Fibroblast of pulmonary artery (primary cell): ENCODE results near the gene GRID2.

ENCODE experiments used
- DNase-seq: peaks from one replicate; pipeline ENCODE4 v3.0.0-alpha.2; 2010; ENCODE audit warnings: low read depth
- H3K4me3 ChIP-seq: replicated peaks from 2 replicates; pipeline ENCODE4 v1.5.1; 2011; ENCODE audit warnings: low read depth, mild to moderate bottlenecking, control low read depth, low read length, moderate library complexity
- CTCF ChIP-seq: IDR thresholded peaks from 2 replicates; pipeline ENCODE4 v1.5.1; 2011; ENCODE audit warnings: mild to moderate bottlenecking, control low read depth, low read length, inconsistent platforms; ENCODE audit errors: missing control alignments

GRID2 gene

DNA sequence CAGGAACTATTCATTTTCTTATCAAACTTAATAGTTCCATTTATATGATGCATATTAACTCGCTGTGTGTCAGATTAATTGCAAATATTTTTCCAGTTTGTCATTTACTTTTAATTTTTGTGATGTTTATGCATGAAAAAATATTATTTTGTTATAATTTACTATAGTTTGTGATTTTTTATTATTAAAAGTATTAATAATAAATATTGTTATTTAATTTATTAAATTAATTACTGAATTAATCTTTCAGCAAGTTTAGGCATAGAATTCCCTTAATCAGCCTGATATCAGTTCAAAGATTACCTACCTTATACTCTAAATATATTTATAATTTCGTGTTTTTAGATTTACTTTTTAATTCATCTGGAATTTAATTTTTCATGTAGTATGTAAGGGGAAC, 1509.3 kb downstream of the GRID2 start:
- no peak for TF ChIP-seq CTCF
- H3K4me3 ChIP-seq, result no peak overlapping the region

GRCh38 chr4:93814141-93814540, 1510.4 kb downstream of the GRID2 start:
- no peak for TF ChIP-seq CTCF
- H3K4me3 ChIP-seq, result no peak overlapping the region
- DNase-seq, result no peak

More for the DNA sequence above, 1509.3 kb downstream of the GRID2 start:
- no peak for DNase-seq

DNA sequence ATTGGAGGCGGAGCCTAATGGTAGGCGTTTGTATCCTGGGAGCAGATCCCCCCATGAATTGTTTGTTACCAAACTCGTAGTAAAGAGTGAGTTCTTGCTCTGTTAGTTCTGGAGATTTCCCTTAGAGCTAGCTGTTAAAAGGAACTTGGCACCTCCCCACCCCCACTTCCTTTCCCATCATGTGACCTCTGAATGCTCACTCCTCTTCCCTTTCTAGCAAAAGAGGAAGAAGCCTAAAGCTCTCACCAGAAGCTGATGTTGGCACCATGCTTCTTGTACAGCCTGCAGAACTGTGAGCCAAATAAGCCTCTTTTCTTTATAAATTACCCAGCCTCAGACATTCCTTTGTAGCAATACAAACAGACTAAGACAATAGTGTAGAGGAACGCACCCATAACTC, 1511.0 kb downstream of the GRID2 start:
- no peak for TF ChIP-seq CTCF

More for the DNA sequence above, 1511.0 kb downstream of the GRID2 start:
- H3K4me3 ChIP-seq, result no peak overlapping the region
- no peak for DNase-seq
